ENCODE data around the gene SLC25A21. TPM values are rescaled to one million over a fixed set of nuclear protein-coding genes. Genes with fewer than 3 reads are reported as not detected.

Gene SLC25A21
- polyA plus RNA-seq, 1 experiment, result 1.5 TPM

GRCh38 chr14:36971263-36971855, 201.0 kb downstream of the SLC25A21 start:
- Histone ChIP-seq H3K4me3 (ENCODE audit: low read depth, low read length) (no peak overlapping the region), H3K9me3 (ENCODE audit: control insufficient read depth, insufficient read depth, low read length) (no peaks in the 10 kb centered on the region), H3K27me3 (ENCODE audit: control insufficient read depth, insufficient read depth, low read length) (no peaks in the 10 kb centered on the region), H3K27ac (ENCODE audit: low read depth, low read length) (no peak overlapping the region)
- CTCF ChIA-PET, result interaction anchor here (1.3 kb wide), 1 partner anchor 29 kb away, joined by 3 read pairs; no protein-coding TSS in a partner anchor
- no peak for DNase-seq (ENCODE audit: low read depth, low spot score)
- no peak for TF ChIP-seq CTCF (IDR thresholded peaks at IDR 0.05; ENCODE audit: low read depth, low read length)
- POLR2A ChIA-PET, result no interaction called here

GRCh38 chr14:36967892-36968555, 204.4 kb downstream of the SLC25A21 start:
- H3K9me3 ChIP-seq (ENCODE audit: control insufficient read depth, insufficient read depth, low read length), result no peaks in the 10 kb centered on the region
- no peak for TF ChIP-seq CTCF (IDR thresholded peaks at IDR 0.05; ENCODE audit: low read depth, low read length)
- no peak overlapping the region for H3K27ac ChIP-seq (ENCODE audit: low read depth, low read length)
- H3K27me3 ChIP-seq (ENCODE audit: control insufficient read depth, insufficient read depth, low read length), result no peaks in the 10 kb centered on the region
- DNase-seq (ENCODE audit: low read depth, low spot score), result no peak
- no peak overlapping the region for H3K4me3 ChIP-seq (ENCODE audit: low read depth, low read length)
- CTCF ChIA-PET, result interaction anchor here (1.8 to 3.8 kb wide), 2 partner anchors 26 to 182 kb away, joined by 9 to 11 read pairs; no protein-coding TSS in a partner anchor
- POLR2A ChIA-PET, result no interaction called here

- H3K4me3 ChIP-seq (ENCODE audit: low read depth, low read length), result no peak overlapping the region
- no peaks in the 10 kb centered on the region for H3K27me3 ChIP-seq (ENCODE audit: control insufficient read depth, insufficient read depth, low read length)
- CTCF ChIA-PET, result interaction anchor here (0.6 to 1.0 kb wide), 3 partner anchors 14 to 257 kb away, joined by 3 to 4 read pairs (median 3); no protein-coding TSS in a partner anchor
- no peak overlapping the region for H3K27ac ChIP-seq (ENCODE audit: low read depth, low read length)
- no peaks in the 10 kb centered on the region for H3K9me3 ChIP-seq (ENCODE audit: control insufficient read depth, insufficient read depth, low read length)
- DNase-seq (ENCODE audit: low read depth, low spot score), result no peak
- POLR2A ChIA-PET, result no interaction called here
- TF ChIP-seq CTCF (IDR thresholded peaks at IDR 0.05; ENCODE audit: low read depth, low read length), result no peak
Measured at GRCh38 chr14:36955967-36956366, 216.4 kb downstream of the SLC25A21 start.

GRCh38 chr14:36955376-36955775, 217.0 kb downstream of the SLC25A21 start:
- H3K27me3 ChIP-seq (ENCODE audit: control insufficient read depth, insufficient read depth, low read length), result no peaks in the 10 kb centered on the region
- no peak for TF ChIP-seq CTCF (IDR thresholded peaks at IDR 0.05; ENCODE audit: low read depth, low read length)
- no peak overlapping the region for H3K27ac ChIP-seq (ENCODE audit: low read depth, low read length)
- POLR2A ChIA-PET, result no interaction called here
- no peak overlapping the region for H3K4me3 ChIP-seq (ENCODE audit: low read depth, low read length)
- DNase-seq (ENCODE audit: low read depth, low spot score), result no peak
- no peaks in the 10 kb centered on the region for H3K9me3 ChIP-seq (ENCODE audit: control insufficient read depth, insufficient read depth, low read length)
- CTCF ChIA-PET, result interaction anchor here (0.8 to 3.1 kb wide), 3 partner anchors 13 to 194 kb away, joined by 3 to 23 read pairs (median 4); no protein-coding TSS in a partner anchor

- Histone ChIP-seq H3K27ac (ENCODE audit: low read depth, low read length) (no peak overlapping the region), H3K9me3 (ENCODE audit: control insufficient read depth, insufficient read depth, low read length) (no peaks in the 10 kb centered on the region), H3K4me3 (ENCODE audit: low read depth, low read length) (no peak overlapping the region), H3K27me3 (ENCODE audit: control insufficient read depth, insufficient read depth, low read length) (no peaks in the 10 kb centered on the region)
- no peak for TF ChIP-seq CTCF (IDR thresholded peaks at IDR 0.05; ENCODE audit: low read depth, low read length)
- ChIA-PET POLR2A (no interaction called here), CTCF (interaction anchor here (0.6 to 3.1 kb wide), 4 partner anchors 10 to 757 kb away, joined by 3 to 23 read pairs (median 4); no protein-coding TSS in a partner anchor)
- DNase-seq (ENCODE audit: low read depth, low spot score), result no peak
Measured at GRCh38 chr14:36952689-36953088, 219.7 kb downstream of the SLC25A21 start.
